ENCODE results near the gene ENOX1. TPM values are rescaled to one million over a fixed set of nuclear protein-coding genes. Genes with fewer than 3 reads are reported as not detected.

Gene ENOX1
- total and polyA plus RNA-seq, 2 donors, result 4.0 to 5.7 TPM

GRCh38 chr13:43573361-43573740 is 213.4 kb downstream of the ENOX1 start:
- H3K27ac ChIP-seq (ENCODE audit: low read depth in 1 of 2, low read length in 1 of 2), result no peak overlapping the region
- H3K27me3 ChIP-seq (ENCODE audit: control insufficient read depth in 2 of 2, insufficient read depth in 1 of 2, low read length in 1 of 2), result no peaks in the 10 kb centered on the region
- H3K36me3 ChIP-seq (ENCODE audit: control insufficient read depth in 2 of 2, insufficient read depth in 2 of 2, low read length in 1 of 2), result no peaks in the 10 kb centered on the region
- WGBS, result 97% methylated on average over 4 of the region's 4 CpGs
- H3K9me3 ChIP-seq (ENCODE audit: control insufficient read depth in 2 of 2, insufficient read depth in 1 of 2, low read length in 1 of 2), result no peaks in the 10 kb centered on the region
- H3K4me3 ChIP-seq (ENCODE audit: low read length in 2 of 2), result no peak overlapping the region
- no peak for DNase-seq (ENCODE audit: low read depth in 6 of 9, low spot score in 9 of 9)
- no peaks in the 10 kb centered on the region for H3K4me1 ChIP-seq (ENCODE audit: control insufficient read depth in 2 of 2, insufficient read depth in 2 of 2, low read length in 2 of 2)

- DNase-seq (ENCODE audit: low read depth in 6 of 9, low spot score in 9 of 9), result no peak
- Histone ChIP-seq H3K4me3 (ENCODE audit: low read length in 2 of 2) (no peak overlapping the region), H3K36me3 (ENCODE audit: control insufficient read depth in 2 of 2, insufficient read depth in 2 of 2, low read length in 1 of 2) (no peaks in the 10 kb centered on the region), H3K9me3 (ENCODE audit: control insufficient read depth in 2 of 2, insufficient read depth in 1 of 2, low read length in 1 of 2) (no peaks in the 10 kb centered on the region), H3K4me1 (ENCODE audit: control insufficient read depth in 2 of 2, insufficient read depth in 2 of 2, low read length in 2 of 2) (no peaks in the 10 kb centered on the region), H3K27ac (ENCODE audit: low read depth in 1 of 2, low read length in 1 of 2) (no peak overlapping the region), H3K27me3 (ENCODE audit: control insufficient read depth in 2 of 2, insufficient read depth in 1 of 2, low read length in 1 of 2) (no peaks in the 10 kb centered on the region)
- WGBS, result 96% methylated on average over 3 of the region's 3 CpGs
Measured at GRCh38 chr13:43572656-43573360, 214.0 kb downstream of the ENOX1 start.

GRCh38 chr13:43569658-43570057 is 217.1 kb downstream of the ENOX1 start:
- peaks cover 0 to 5% of the 10 kb centered on the region in 2 donors for H3K4me1 ChIP-seq (ENCODE audit: control insufficient read depth in 2 of 2, insufficient read depth in 2 of 2, low read length in 2 of 2)
- H3K4me3 ChIP-seq (ENCODE audit: low read length in 2 of 2), result no peak overlapping the region
- no peaks in the 10 kb centered on the region for H3K27me3 ChIP-seq (ENCODE audit: control insufficient read depth in 2 of 2, insufficient read depth in 1 of 2, low read length in 1 of 2)
- DNase-seq (ENCODE audit: low read depth in 6 of 9, low spot score in 9 of 9), result no peak
- 97% methylated on average over 2 of the region's 2 CpGs for WGBS
- H3K27ac ChIP-seq (ENCODE audit: low read depth in 1 of 2, low read length in 1 of 2), result no peak overlapping the region
- H3K36me3 ChIP-seq (ENCODE audit: control insufficient read depth in 2 of 2, insufficient read depth in 2 of 2, low read length in 1 of 2), result no peaks in the 10 kb centered on the region
- no peaks in the 10 kb centered on the region for H3K9me3 ChIP-seq (ENCODE audit: control insufficient read depth in 2 of 2, insufficient read depth in 1 of 2, low read length in 1 of 2)

GRCh38 chr13:43567608-43568007 is 219.2 kb downstream of the ENOX1 start:
- Histone ChIP-seq H3K9me3 (ENCODE audit: control insufficient read depth in 2 of 2, insufficient read depth in 1 of 2, low read length in 1 of 2) (no peaks in the 10 kb centered on the region), H3K4me1 (ENCODE audit: control insufficient read depth in 2 of 2, insufficient read depth in 2 of 2, low read length in 2 of 2) (peaks cover 0 to 5% of the 10 kb centered on the region in 2 donors), H3K27me3 (ENCODE audit: control insufficient read depth in 2 of 2, insufficient read depth in 1 of 2, low read length in 1 of 2) (no peaks in the 10 kb centered on the region), H3K4me3 (ENCODE audit: low read length in 2 of 2) (no peak overlapping the region), H3K27ac (ENCODE audit: low read depth in 1 of 2, low read length in 1 of 2) (no peak overlapping the region), H3K36me3 (ENCODE audit: control insufficient read depth in 2 of 2, insufficient read depth in 2 of 2, low read length in 1 of 2) (no peaks in the 10 kb centered on the region)
- DNase-seq (ENCODE audit: low read depth in 6 of 9, low spot score in 9 of 9), result no peak
- WGBS, result 97% methylated on average over 1 of the region's 1 CpG

- H3K4me1 ChIP-seq (ENCODE audit: control insufficient read depth in 2 of 2, insufficient read depth in 2 of 2, low read length in 2 of 2), result peaks cover 0 to 5% of the 10 kb centered on the region in 2 donors
- 27% methylated on average over 1 of the region's 1 CpG for WGBS
- H3K4me3 ChIP-seq (ENCODE audit: low read length in 2 of 2), result no peak overlapping the region
- DNase-seq (ENCODE audit: low read depth in 6 of 9, low spot score in 9 of 9), result peak in 3 of 9 donors; percentile 9 to 31 (median 12)
- H3K27me3 ChIP-seq (ENCODE audit: control insufficient read depth in 2 of 2, insufficient read depth in 1 of 2, low read length in 1 of 2), result no peaks in the 10 kb centered on the region
- H3K36me3 ChIP-seq (ENCODE audit: control insufficient read depth in 2 of 2, insufficient read depth in 2 of 2, low read length in 1 of 2), result no peaks in the 10 kb centered on the region
- no peak overlapping the region for H3K27ac ChIP-seq (ENCODE audit: low read depth in 1 of 2, low read length in 1 of 2)
- H3K9me3 ChIP-seq (ENCODE audit: control insufficient read depth in 2 of 2, insufficient read depth in 1 of 2, low read length in 1 of 2), result no peaks in the 10 kb centered on the region
Measured at GRCh38 chr13:43564952-43565351, 221.8 kb downstream of the ENOX1 start.

- no peaks in the 10 kb centered on the region for H3K36me3 ChIP-seq (ENCODE audit: control insufficient read depth in 2 of 2, insufficient read depth in 2 of 2, low read length in 1 of 2)
- H3K27ac ChIP-seq (ENCODE audit: low read depth in 1 of 2, low read length in 1 of 2), result no peak overlapping the region
- H3K4me3 ChIP-seq (ENCODE audit: low read length in 2 of 2), result no peak overlapping the region
- no peaks in the 10 kb centered on the region for H3K9me3 ChIP-seq (ENCODE audit: control insufficient read depth in 2 of 2, insufficient read depth in 1 of 2, low read length in 1 of 2)
- no peak for DNase-seq (ENCODE audit: low read depth in 6 of 9, low spot score in 9 of 9)
- 96% methylated on average over 4 of the region's 4 CpGs for WGBS
- no peaks in the 10 kb centered on the region for H3K27me3 ChIP-seq (ENCODE audit: control insufficient read depth in 2 of 2, insufficient read depth in 1 of 2, low read length in 1 of 2)
- H3K4me1 ChIP-seq (ENCODE audit: control insufficient read depth in 2 of 2, insufficient read depth in 2 of 2, low read length in 2 of 2), result peaks cover 0 to 5% of the 10 kb centered on the region in 2 donors
Measured at GRCh38 chr13:43561081-43561480, 225.7 kb downstream of the ENOX1 start.

- Histone ChIP-seq H3K4me3 (ENCODE audit: low read length in 2 of 2) (no peak overlapping the region), H3K36me3 (ENCODE audit: control insufficient read depth in 2 of 2, insufficient read depth in 2 of 2, low read length in 1 of 2) (no peaks in the 10 kb centered on the region), H3K27ac (ENCODE audit: low read depth in 1 of 2, low read length in 1 of 2) (no peak overlapping the region), H3K9me3 (ENCODE audit: control insufficient read depth in 2 of 2, insufficient read depth in 1 of 2, low read length in 1 of 2) (no peaks in the 10 kb centered on the region), H3K4me1 (ENCODE audit: control insufficient read depth in 2 of 2, insufficient read depth in 2 of 2, low read length in 2 of 2) (no peaks in the 10 kb centered on the region), H3K27me3 (ENCODE audit: control insufficient read depth in 2 of 2, insufficient read depth in 1 of 2, low read length in 1 of 2) (no peaks in the 10 kb centered on the region)
- no peak for DNase-seq (ENCODE audit: low read depth in 6 of 9, low spot score in 9 of 9)
- WGBS, result 97% methylated on average over 1 of the region's 1 CpG
Measured at GRCh38 chr13:43558939-43559338, 227.8 kb downstream of the ENOX1 start.

- Histone ChIP-seq H3K4me1 (ENCODE audit: control insufficient read depth in 2 of 2, insufficient read depth in 2 of 2, low read length in 2 of 2) (no peaks in the 10 kb centered on the region), H3K4me3 (ENCODE audit: low read length in 2 of 2) (no peak overlapping the region), H3K9me3 (ENCODE audit: control insufficient read depth in 2 of 2, insufficient read depth in 1 of 2, low read length in 1 of 2) (no peaks in the 10 kb centered on the region), H3K27ac (ENCODE audit: low read depth in 1 of 2, low read length in 1 of 2) (no peak overlapping the region), H3K36me3 (ENCODE audit: control insufficient read depth in 2 of 2, insufficient read depth in 2 of 2, low read length in 1 of 2) (no peaks in the 10 kb centered on the region), H3K27me3 (ENCODE audit: control insufficient read depth in 2 of 2, insufficient read depth in 1 of 2, low read length in 1 of 2) (no peaks in the 10 kb centered on the region)
- no peak for DNase-seq (ENCODE audit: low read depth in 6 of 9, low spot score in 9 of 9)
- 93% methylated on average over 1 of the region's 1 CpG for WGBS
Measured at GRCh38 chr13:43558326-43558725, 228.4 kb downstream of the ENOX1 start.

- DNase-seq (ENCODE audit: low read depth in 6 of 9, low spot score in 9 of 9), result no peak
- H3K27ac ChIP-seq (ENCODE audit: low read depth in 1 of 2, low read length in 1 of 2), result no peak overlapping the region
- H3K4me3 ChIP-seq (ENCODE audit: low read length in 2 of 2), result no peak overlapping the region
- H3K9me3 ChIP-seq (ENCODE audit: control insufficient read depth in 2 of 2, insufficient read depth in 1 of 2, low read length in 1 of 2), result no peaks in the 10 kb centered on the region
- H3K27me3 ChIP-seq (ENCODE audit: control insufficient read depth in 2 of 2, insufficient read depth in 1 of 2, low read length in 1 of 2), result no peaks in the 10 kb centered on the region
- no peaks in the 10 kb centered on the region for H3K4me1 ChIP-seq (ENCODE audit: control insufficient read depth in 2 of 2, insufficient read depth in 2 of 2, low read length in 2 of 2)
- WGBS, result 96% methylated on average over 2 of the region's 2 CpGs
- H3K36me3 ChIP-seq (ENCODE audit: control insufficient read depth in 2 of 2, insufficient read depth in 2 of 2, low read length in 1 of 2), result no peaks in the 10 kb centered on the region
Measured at GRCh38 chr13:43555667-43556066, 231.1 kb downstream of the ENOX1 start.
